Fibroblast of skin of scalp (primary cell): ENCODE measurements around the gene ADGRG3.
A peak's percentile ranks its signal among the peaks of the same experiment; 100 is the strongest.
"Not testable (repeated sequence)": the region's sequence is repeated elsewhere in the genome, so short reads cannot be mapped to it uniquely, and the experiment has no call there.

Experiments
- DNase-seq: peaks from one replicate; pipeline ENCODE4 v3.0.0-alpha.2; 2013

Gene ADGRG3

GRCh38 chr16:57722210-57722499 lies 54.0 kb downstream of the ADGRG3 start:
- DNase-seq, result no peak

GRCh38 chr16:57722651-57723050 lies 54.5 kb downstream of the ADGRG3 start:
- DNase-seq, result no peak

GRCh38 chr16:57723170-57723569 lies 55.1 kb downstream of the ADGRG3 start:
- no peak for DNase-seq

GRCh38 chr16:57724531-57724930 lies 56.4 kb downstream of the ADGRG3 start:
- no peak for DNase-seq

GRCh38 chr16:57725151-57725550 lies 57.0 kb downstream of the ADGRG3 start:
- DNase-seq, result no peak

- no peak for DNase-seq
These were observed 57.4 kb downstream of the ADGRG3 start for GRCh38 chr16:57725554-57725953.

- no peak for DNase-seq
These were observed 57.9 kb downstream of the ADGRG3 start for GRCh38 chr16:57725976-57726375.

- DNase-seq, result no peak
These were observed 58.4 kb downstream of the ADGRG3 start for GRCh38 chr16:57726433-57726947.

- no peak for DNase-seq
These were observed 59.5 kb downstream of the ADGRG3 start for GRCh38 chr16:57727610-57728009.

- no peak for DNase-seq
These were observed 60.5 kb downstream of the ADGRG3 start for GRCh38 chr16:57728336-57729181.

GRCh38 chr16:57729182-57729484 lies 61.0 kb downstream of the ADGRG3 start:
- DNase-seq, result no peak

GRCh38 chr16:57729852-57730251 lies 61.7 kb downstream of the ADGRG3 start:
- not testable (repeated sequence) for DNase-seq

- no peak for DNase-seq
These were observed 62.9 kb downstream of the ADGRG3 start for GRCh38 chr16:57730771-57731730.

- DNase-seq, result peak; percentile 9
These were observed 63.9 kb downstream of the ADGRG3 start for GRCh38 chr16:57732037-57732436.

- no peak for DNase-seq
These were observed 64.6 kb downstream of the ADGRG3 start for GRCh38 chr16:57732714-57733113.

GRCh38 chr16:57734308-57734924 lies 66.3 kb downstream of the ADGRG3 start:
- no peak for DNase-seq

- peak; percentile 100 for DNase-seq
These were observed 67.0 kb downstream of the ADGRG3 start for GRCh38 chr16:57734925-57735754.

- DNase-seq, result no peak
These were observed 67.8 kb downstream of the ADGRG3 start, which contains the start of gene KATNB1 for GRCh38 chr16:57735755-57736418. TSS of gene KATNB1 (plus strand) at chr16:57735770. CDS start at chr16:57737244, 1,474 bp downstream.

GRCh38 chr16:57736419-57737351 lies 68.6 kb downstream of the ADGRG3 start:
- peak; percentile 78 for DNase-seq

GRCh38 chr16:57738844-57739243 lies 70.7 kb downstream of the ADGRG3 start:
- no peak for DNase-seq
